ENCODE results near the gene NELFCD.
"Not testable (repeated sequence)": the region's sequence is repeated elsewhere in the genome, so short reads cannot be mapped to it uniquely, and the experiment has no call there.

The NELFCD gene

DNA sequence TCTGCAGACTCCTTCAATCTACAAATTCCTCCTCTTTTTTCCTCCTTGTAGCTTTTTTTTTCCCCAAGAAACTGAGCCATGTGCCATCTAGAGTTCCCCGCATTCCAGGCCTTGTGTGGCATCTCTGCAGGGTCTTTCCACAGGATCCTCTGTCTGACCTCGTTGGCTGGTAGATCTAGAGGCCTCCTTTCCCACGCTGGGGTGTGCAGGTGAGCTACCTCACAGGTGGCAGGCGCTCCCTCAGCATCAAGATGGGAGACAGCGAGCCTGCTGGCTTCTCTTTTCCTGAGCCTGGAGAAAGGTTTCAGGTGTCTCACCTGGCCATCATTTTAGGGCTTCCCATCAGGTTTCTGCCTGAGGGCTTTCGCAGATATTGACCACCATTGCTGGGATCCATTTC, 9.6 kb upstream of the NELFCD start:
- DNase-seq, result no peak

DNA sequence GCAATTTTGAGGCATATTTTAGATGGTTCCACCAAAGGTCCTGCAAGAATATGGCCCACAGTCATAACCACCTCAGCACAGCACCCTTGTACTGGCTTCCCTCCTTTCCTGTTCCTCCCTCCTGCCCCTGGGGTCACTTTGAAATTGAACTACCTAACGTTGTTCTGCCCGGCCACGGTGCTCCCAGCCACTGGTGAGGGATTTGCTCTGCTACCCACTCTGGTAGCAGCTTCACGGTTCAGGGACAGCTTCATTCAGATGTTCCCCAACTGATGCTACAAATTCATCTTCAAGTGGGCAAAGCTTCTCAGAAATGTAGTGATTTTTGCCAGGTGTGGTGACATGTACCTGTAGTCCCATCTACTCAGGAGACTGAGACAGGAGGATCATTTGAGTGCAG, 7.9 kb upstream of the NELFCD start:
- no peak for DNase-seq

DNA sequence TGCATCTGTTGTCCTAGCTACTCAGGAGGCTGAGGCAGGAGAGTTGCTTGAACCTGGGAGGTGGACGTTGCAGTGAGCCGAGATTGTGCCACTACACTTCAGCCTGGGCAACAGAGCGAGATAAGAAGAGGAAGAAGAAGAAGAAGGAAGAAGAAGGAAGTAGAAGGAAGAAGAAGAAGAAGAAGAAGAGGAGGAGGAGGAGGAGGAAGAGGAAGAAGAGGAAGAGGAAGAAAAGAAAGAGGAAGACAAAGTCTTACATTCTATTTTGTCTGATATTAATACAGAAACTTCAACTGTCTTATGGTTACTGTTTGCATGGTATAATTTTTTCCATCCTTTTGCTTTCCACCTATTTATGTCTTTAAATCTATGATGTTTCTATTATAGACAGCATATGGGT, 7.2 kb upstream of the NELFCD start:
- DNase-seq, result no peak

DNA sequence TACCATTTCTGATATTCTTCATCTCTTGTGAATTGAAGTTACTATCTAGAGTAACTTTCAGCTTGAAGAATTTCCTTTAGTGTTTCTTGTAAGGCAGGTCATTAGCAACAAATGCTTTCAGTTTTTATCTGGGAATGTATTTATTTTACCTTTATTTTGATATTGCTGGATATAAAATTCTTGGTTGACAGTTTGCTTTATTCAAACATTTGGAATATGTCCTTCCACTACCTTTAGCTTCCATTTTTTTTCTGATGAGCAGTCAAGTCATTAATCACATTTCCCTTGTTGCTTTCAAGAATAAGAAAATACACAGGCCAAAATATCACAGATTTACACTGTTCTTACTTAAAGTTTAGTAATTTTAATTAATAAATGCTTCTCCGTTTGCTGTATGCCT, 5.7 kb upstream of the NELFCD start:
- no peak for DNase-seq

DNA sequence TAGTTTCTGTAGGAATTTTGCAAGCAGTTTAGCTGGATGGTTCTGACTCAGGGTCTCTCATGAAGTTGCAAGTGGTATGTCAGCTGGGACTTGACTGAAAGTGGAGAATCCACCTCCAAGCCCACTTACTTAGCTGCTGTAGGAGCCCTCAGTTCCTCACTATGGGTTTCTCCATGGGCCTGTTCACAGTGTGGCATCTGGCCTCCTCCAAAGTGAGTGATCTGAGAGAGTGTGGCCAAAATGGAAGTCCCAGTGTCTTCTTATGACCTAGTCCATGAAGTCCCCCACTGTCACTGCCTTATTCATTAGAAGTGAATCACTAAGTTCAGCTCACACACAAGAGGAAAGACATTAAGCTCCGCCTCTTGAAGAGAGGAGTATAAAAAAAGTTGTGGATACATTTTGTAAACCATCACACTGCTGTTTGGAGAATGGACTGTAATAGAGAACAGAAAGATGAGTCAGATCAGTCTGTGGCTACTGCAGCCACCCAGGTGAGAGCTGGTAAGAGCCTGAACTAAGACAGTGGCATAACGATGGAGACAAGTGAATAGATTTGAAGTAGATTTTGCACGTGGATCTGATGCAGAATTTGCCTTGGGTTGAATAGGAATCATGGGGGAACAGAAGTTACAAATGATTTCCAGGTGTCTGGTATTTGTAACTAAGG, 4.9 kb upstream of the NELFCD start:
- DNase-seq, result no peak

DNA sequence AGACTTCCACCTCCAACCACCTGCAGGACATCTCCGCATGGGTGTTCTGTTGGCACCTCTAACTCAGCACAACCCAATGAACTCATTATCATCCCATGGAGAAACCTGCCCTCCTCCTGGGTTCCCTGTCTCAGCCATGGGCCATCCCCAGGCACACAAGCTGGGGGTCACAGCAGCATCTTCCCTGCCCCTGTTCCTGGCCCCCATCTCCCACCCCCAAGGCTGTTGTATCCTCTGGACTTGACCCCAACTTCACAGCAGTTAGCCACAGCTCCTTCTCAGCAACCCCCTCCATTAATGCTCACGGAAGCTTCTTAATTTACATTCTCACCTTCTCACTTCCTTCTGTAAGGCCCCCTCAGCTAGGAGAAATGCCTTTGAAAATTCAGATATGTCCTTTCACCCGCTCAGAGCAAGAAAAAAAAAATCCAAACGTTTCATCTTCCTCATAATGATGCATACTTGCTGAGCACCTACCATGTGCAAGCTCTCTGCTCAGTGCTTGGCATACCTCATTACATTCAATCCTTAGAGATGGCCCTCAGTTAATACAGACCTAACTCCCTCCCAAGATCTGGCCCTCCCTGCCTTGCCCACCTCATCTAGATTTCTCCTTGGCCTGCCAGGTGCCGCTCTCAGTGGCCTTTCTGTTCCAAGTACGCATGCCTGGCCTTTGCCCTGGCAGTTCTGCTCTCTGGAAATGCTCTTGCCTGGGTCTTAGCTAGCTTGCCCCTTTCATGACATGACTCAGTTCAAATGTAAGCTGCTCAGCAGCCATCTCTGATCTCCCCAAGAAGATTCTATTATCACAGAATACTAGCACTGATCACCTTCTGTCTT, 2.5 kb upstream of the NELFCD start:
- no peak for DNase-seq

DNA sequence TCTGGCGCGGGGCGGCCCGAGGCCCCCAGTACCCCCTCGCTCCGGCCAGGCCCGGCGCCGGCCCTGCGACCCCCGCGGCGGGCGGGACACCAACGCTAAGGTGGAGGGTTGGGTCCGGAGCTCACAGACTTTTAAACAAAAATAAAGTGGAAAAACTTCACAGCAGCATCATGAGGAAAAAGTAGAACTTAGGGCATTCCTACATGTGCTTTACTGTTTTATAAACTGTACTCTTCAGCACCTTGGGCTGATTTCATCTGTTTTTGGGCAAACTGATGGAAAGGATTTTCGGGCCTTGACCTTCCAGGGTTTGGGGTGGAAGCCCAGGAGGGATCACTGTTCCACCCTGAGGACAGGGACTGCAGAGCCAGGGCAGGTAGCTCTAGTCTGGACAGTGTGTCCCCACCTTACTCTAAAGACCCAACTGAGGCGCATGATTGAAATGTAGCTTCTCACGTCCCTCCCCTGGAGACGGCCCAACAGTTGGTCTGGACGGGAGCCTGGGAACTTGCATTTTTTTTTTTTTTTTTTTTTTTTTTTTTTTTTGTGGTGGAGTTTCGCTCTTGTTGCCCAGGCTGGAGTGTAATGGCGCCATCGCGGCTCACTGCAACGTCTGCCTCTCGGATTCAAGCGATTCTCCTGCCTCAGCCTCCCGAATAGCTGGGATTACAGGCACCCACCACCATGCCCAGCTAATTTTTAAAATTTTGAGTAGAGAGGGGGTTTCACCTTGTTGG, 740 bp downstream of the NELFCD start:
- peak in 1 of 56 donors; percentile 14 for DNase-seq

DNA sequence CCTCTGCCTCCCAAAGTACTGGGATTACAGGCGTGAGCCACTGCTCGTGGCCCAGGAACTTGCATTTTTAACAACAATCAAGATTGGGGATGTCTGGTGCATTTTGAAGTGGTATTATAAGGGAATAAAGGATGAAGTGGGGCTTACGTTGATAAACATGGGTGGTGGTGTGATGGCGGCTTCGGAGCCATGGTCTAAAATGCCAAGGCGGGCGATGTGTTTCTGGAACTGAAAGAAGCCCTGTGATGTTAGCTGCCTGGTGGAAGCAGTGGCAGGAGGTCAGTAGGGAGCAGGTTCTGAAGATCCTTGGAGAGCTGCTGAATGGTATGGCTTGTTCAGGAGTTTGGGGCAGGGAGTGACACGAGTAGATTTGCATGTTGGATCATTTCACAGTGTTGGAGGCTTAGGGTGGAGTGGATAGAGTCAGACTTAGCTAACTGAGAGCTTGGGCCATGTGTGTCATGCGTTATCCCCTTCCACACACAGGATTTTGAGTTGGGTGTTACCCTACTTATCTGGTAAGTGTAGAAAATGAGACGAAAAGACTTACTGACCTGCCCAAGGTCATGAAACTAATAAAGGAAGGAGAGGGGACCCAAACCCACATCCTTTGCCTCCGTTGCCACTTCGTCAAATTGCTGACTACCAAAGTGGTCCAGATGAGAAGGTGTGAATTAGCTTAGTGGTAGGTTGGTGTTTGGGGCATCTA, 1.5 kb downstream of the NELFCD start:
- no peak for DNase-seq

DNA sequence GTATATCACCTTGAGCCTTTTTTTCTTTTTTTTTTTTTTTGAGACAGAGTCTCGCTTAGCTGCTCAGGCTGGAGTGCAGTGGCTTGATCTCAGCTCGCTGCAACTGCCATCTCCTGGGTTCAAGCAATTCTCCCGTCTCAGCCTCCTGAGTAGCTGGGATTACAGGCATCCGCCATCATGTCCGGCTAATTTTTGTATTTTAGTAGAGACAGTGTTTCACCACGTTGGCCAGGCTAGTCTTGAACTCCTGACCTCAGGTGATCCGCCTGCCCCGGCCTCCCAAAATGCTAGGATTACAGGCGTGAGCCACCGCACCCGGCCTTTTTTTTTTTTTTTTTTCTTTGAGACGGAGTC, 2.0 kb downstream of the NELFCD start:
- DNase-seq, result not testable (repeated sequence)

DNA sequence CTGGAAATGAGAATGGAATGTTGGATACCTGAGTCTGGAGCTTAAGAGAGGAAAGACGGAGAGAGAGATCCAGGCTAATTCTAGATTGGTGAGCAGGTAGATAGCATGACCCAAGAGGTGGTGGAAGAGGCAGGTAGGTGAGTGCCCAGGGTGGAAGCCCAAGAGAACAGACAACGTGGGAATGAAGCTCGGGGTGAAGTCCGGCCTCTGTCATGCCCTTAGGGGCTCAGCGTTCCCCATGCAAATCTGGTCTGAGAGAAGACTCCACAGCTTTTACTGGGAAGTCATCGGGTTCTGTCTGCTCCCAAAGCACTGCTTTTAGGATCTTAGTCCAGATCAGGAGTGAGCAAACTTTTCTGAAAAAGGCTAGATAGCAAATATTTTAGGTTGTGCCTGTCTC, 3.6 kb downstream of the NELFCD start:
- no peak for DNase-seq

DNA sequence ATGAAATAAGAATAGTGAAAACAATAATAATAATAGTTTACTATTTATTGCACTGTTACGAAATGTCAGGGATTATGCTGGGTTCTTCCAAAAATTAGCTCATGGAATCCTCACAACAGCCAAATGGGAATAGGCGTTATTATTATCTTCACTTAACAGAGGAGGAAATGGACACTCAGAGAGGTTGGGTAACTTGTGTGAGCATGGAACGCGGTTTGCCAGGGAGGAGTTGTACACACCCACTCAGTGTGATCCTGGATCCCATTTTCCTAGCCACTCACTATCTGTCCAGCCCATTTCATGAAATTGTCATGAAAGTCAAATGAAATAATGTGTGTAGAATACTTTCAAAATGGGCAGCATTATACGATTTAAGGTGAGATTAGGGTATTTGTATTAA, 4.6 kb downstream of the NELFCD start:
- DNase-seq, result no peak

DNA sequence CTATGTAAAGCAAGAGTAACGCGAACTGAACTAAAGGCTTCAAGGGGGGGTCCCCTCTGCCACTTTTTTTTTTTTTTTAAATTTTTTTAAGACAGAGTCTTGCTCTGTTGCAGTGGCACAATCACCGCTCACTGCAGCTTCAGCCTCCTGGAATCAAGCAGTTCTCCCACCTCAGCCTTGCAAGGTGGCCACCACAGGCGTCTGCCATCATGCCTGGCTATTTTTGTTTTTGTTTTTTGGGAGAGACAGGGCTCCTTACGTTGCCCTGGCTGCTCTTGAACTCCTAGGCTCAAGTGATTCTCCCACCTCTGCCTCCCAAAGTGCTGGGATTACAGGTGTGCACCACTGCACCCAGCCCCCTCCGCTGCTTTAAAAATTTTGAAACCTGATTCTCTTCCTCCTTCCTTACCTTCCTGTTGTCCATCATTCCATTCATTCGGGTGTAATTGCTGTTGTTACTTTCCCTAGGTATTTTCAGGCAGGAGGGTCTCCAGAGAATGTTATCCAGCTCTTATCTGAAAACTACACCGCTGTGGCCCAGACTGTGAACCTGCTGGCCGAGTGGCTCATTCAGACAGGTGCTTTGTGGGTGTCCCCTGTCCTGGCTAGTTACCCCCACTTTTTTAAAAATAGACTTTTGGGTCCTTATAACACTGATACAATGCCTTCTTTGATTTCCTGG, 5.4 kb downstream of the NELFCD start:
- DNase-seq, result no peak

DNA sequence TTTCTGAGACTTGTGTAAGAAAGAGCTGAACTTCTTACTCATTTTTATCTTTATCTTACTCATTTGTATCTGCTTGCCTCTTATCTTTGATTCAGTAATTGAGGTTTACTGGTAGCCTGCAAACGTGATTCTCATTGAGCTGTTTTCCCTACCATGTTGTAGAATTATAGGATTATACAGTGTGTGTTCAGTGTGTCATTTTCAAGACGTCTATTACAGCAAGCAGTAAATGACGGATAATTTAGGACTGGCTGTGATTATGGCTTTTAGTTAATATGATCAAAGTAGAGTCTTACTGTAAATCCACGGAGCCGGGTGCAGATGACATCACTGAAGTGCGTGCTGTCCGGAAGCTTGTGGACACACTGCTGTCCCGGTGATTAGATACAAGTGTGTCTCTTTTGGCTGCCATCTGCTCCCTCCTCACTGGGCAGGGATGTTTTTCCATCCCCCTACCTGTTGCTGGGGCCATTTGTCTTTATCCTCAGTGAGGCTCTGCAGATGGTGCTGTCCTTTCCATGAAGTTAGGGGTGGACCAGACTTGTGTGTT, 6.0 kb downstream of the NELFCD start:
- DNase-seq, result no peak

DNA sequence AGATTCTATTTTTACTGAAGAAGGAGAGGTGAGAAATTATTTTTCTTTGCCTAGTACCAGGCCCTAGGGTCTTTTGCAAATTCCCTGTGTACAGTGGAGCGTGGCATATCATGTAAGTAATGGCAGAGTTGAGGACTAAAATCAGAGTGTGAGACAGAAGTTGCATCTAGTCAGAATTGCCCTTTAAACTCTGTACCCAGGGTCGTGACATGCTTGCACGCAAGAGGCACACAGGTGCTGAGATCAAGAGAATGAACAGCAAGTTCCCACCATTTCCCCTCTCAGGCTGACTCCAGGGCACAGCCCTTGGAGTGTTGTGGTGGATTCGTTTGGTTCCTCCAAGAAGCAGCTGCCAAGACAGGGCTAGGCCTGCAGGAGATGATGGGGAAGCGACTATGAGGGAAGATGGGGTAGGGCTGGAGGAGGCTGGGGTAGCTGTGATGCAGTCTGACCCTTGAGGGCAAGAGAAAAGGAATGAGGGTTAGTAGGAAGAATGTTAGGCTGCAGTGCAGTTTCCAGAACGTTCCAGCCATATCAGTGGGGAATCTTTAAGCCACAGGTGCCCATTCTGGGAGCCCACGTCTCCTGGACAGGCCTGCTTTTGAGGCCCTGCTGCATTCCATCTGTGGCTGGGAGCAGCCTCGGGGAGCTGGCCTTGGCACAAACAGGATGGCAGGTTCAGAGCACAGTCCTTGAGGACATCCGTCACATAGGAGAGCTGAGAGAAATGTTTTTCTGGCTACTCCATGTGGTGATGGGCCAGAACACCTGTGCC, 6.9 kb downstream of the NELFCD start:
- DNase-seq, result no peak

DNA sequence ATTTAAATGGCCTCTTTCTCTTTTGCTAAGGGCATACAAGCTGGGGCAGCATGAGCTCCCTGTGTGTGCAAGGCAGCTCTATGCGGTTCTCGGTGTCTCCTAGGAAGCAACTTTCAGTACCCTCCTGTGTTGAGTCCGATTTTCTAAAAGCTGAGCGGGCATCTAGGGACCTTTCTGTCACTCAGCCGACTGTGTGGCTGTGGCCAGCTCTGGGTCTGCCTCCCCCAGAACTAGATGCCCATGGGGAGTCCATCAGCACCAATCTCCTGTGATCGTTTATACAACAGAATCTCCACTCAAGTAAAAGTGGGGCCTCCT, 7.5 kb downstream of the NELFCD start:
- no peak for DNase-seq

DNA sequence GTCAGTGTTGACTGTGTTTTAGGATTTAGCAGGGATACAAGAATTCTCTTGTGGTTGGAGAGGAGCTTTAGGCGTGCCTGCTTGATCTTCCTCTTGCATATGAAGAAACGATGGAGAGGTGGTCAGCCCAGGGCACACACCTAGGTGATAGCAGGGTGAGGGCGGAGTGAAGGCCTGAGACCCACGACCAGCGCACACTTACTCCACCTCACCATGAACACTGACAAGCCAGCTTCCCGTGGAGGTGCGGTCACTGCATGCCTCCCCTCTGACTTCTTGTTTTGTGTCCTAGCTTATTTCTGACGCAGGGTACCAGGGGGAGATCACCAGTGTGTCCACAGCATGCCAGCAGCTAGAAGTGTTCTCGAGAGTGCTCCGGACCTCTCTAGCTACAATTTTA, 8.1 kb downstream of the NELFCD start:
- DNase-seq, result no peak

DNA sequence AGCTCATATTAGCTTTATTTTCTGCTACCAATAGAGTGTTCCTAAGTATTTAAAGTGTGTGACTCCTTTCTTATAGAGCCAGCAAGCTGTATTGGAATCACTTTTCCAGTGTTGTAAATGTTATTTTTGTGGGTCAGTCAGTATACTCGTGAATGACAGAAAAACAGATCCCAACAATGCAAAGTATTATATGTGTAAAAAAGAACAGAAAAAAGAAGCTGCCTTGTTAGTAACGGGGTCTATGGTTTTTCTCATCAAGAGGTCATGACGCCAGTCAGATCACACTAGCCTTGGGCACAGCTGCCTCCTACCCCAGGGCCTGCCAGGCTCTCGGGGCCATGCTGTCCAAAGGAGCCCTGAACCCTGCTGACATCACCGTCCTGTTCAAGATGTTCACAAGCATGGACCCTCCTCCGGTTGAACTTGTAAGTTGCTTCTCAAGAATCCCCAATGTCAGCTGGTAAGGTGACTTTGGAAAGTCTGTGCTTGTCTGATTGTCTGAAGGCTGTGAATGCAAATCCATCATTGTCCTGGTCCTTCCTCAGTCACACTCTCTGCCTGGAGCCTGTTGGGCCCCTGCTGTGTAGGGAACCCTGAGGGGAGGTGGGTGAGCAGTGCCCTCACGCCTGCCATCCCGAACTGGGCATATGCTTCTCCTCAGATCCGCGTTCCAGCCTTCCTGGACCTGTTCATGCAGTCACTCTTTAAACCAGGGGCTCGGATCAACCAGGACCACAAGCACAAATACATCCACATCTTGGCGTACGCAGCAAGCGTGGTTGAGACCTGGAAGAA, 9.8 kb downstream of the NELFCD start:
- no peak for DNase-seq

DNA sequence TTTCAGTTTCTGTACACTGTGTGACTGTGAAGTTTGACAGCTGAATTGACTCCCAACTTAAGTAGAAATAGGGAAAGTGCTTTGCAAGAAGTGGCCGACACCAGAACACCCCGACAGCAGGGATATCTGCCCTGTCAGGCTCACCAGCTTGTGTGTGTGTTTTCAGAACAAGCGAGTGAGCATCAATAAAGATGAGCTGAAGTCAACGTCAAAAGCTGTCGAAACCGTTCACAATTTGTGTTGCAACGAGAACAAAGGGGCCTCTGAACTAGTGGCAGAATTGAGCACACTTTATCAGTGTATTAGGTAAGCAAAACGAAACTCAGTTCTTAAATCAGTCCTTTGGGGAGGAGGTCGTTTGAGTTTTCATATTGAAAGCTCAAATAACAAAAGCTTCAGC, 10.7 kb downstream of the NELFCD start:
- DNase-seq, result no peak

DNA sequence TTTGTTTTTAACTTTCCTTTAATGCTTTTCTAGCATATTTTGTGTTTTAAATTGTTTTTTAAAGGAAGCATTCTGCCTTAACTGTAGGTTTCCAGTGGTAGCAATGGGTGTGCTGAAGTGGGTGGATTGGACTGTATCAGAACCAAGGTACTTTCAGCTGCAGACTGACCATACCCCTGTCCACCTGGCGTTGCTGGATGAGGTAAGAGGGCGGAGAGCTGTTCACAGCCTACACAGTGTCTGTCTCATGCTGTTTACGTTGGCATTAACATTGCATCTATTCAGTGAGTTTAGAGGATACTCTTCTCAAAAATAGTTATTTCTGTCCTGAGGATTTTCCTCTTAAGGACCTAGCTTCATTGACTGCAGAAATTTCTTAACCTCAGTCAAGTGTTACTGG, 11.9 kb downstream of the NELFCD start:
- DNase-seq, result no peak
